ENCODE measurements around the gene DNAH14.

The DNAH14 gene

DNA sequence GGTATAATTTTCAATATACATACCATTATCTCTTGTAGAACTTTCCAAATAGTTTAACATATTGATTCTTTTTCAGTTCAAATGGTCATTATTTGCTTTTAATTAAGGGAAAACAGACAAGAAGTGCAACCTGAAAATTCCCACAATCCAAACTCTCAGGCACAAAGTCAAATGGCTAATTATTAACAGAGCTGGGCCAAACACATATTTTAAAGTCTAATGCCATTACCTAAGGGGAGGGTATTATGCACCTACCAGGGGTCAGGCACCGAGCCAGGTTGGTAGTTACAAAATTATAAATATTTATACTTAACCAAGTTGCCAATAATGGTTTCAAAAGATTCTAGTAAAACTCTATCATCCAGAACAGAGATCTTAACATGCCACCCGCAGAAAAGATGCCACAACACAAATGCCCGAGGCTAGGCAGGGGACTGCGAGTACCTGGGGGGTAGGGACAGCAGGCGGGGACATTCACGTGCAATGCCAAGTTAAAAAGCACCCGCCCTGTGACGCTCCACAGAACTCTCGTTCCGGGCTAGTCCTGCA lies 483.4 kb downstream of the DNAH14 start:
- no peak for DNase-seq

DNA sequence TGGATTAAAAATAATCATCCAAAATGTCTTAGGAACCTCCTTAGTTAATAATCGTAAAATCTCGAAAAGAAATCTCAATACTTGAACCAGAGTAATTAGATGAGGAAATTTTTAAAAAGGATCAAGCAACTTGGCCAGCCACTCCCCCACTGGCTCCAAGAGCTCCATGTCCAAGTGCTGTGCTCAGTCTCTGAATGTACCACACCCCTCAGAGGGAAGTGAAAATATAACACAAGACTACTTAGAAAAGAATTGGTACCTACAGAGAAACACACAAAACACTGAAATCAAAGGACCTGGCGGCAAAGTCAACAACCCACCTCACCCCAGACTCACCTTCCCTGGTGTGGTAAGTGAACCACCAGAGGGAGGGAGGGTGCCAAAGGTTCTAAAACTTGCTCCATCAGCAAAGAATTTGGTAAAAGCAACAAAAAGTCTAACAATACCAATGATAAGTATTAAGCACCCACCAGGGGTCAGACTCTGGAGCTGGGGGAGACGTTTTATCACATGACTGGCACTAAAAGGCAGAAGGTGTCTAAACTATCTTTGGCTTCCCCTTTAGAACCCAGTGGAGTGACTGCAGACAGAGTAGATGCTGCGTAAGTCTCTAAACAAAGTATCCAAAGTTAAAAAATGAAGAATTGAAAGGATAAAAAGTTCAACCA lies 484.4 kb downstream of the DNAH14 start:
- DNase-seq: no peak

DNA sequence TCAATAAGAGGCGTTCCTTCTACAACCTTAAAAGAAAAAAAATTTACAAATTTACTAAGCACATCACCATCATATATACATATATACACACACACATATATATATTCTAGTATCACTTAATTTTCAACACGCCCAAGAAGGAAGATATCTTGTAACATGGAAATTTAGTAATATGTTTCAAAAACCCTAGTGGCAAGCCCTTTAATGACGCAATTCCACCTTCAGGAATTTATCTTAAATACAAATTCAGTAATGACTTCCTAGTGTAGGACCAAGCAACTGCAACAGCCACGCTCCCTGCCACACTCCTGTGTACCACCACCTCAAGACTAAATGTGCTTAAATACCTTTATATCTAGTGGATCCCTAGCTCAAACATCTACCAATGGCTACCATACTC lies 485.8 kb downstream of the DNAH14 start:
- DNase-seq: no peak

DNA sequence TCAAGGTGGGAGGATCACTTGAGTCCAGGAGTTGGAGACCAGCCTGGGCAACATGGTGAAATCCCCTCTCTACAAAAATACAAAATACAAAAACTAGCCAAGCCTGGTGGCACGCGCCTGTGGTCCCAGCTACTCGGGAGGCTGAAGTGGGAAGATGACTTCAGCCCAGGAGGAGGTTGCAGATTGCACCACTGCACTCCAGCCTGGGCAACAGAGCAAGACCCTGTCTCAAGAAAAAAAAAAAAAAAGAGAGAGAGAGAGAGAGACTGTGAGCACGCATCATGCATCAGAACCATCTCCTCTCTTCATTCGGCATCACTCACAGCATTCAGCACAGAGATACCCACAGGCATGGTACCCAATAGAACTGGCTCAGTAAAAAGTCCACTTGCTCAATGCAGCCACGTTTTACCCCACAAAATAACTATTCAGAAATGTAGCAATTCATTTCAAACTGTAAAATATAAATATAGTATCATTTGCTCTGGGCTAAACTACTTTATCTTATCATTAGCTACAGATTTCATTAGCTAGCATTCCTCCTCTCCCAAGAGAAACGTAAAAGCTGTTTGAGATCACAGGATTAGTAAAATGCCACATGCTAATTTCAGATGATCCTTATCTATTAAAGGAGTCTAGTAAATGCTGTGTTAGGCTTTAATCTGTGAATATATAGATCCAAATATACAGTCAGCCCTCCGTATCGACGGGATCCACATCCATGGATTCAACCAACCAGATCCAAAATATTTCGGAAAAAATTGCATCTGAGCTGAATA lies 486.7 kb downstream of the DNAH14 start:
- DNase-seq: no peak

DNA sequence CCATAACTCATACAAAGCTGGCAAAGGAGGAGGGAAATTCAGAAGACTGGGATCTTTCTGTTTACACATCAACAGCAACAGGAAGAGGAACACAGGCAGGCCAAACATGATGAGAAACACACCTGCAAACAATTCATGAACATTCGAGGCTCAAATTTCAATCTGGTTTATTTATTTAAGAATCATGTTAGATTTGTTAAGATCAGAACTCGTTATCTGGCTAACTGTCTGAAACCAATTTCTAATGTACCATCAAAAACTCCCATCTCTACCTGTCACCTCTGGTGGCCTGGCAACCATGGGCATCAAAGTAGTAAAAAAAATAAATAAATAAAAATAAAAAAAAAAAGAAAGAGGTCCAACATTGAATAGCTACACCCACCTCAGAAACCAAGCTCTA lies 488.6 kb downstream of the DNAH14 start:
- no peak for DNase-seq

DNA sequence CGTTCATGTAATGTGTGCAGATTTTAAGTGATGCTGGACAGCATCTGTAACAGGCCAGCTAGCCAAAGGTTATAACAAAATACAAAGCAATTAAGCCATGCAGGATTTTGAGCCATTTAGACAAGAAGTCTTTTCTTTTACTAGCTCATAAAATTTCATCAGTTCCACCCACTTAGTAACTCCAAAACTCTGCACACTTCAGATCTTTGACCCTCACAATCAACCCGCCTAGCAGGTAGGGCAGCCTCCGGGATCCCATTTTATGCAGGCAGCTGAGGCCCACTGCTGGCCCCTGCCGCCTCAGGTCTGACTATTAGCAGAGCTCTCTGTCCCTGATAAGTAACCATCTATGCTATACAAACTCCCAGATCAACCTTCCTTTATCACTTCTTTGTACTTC lies 489.1 kb downstream of the DNAH14 start:
- DNase-seq: no peak

DNA sequence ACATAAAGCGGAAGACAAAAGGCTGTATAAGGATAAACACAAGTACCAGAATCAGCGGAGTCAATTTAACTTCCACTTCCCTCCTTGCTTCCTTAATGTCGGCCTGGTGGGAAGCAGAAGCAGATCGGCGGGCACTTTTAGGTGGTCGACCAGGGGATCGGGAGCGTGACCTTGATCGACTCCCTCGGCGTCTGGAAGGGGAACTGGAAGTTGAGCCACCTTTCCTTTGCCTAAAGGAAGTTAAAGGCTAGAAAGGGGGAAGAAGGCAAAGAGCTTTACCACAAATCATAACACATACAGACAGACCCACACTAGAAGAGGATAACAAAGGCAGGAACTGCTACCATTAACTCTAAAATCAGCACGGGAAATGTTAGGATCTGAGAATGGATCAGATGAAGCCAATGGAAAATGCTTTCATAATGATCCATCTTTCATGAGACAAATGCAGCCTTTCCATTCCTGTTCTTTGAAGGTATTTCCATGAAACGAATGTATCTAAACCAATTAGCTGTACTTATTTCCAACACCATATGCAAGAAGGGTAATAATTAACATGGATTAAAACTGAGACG lies 492.6 kb downstream of the DNAH14 start:
- no peak for DNase-seq

DNA sequence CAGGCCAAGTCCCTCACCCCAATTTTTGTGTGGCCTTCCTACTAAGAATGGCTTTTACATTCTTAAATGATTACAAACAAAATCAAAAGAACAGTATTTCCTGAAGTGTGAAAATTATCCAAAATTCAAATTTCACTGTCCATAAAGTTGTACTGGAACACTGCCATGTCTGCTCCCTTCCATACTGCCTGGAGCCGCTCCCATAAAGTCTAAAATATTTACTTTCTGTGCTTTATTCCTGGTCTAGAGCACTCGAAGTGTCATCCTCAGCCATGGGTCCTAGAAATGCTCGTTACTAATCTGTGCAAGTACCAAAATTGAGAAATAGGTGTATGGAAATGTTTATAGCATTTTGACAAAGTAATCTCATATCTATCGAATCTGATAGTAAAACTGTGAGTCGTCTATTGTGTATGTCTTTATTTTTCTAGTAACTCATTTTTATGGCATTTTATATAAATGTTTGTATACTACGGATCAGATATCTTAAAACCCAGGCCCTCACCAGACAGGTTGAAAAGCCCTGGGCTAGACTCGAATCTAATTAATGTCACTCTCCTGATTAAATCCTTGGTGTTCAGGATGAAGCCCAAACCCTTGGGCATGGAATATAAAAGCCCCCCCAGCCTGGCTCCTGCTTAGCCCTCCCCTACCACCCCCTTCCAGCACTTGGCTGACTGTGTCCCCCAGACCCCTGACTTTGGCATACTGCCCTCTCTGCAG lies 493.5 kb downstream of the DNAH14 start:
- DNase-seq: no peak

DNA sequence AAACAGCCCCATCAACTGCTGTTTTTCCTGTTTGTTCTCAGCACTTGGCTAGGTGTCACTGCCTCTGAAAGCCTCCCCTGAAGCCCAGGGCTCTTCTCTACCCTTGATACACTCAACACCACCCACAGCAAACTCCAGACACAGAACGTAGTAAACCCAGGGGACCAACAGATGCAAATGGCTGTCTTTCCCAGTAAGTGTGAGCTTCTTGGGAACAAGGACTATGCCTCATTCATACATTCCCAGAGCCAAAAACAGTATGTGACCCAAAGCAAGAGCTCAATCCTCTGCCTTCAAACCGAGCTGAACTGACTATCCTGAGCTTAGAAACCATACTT lies 494.0 kb downstream of the DNAH14 start:
- DNase-seq: no peak

DNA sequence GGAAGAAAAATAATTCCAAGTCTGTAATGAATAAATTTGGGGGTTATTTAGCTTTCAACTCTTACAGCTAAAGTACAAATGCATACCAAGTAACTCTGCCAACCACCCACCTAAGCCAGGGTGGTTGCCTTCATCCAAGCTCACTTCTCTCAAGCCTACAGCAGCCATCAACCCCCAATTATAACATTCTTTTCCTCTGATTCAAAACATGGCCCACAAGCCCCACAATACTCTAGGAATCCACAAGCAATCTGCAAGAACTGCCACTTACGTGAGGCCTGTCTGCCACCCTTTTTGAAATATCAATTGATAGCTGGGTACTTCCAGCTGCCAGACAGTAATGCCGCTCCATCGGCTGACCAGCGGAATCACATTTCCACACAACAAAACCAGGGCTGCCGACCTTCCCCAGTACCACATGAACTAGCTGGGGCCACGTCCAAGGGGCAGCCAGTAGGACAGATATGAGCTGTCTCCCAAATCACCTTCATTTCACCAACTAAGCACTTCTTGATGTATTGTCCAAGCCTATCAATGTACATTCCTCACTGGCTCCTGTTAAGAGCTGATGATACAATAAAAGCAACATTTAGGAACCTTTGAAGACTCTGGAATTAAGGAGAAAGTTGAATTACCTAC lies 495.2 kb downstream of the DNAH14 start:
- DNase-seq: no peak

DNA sequence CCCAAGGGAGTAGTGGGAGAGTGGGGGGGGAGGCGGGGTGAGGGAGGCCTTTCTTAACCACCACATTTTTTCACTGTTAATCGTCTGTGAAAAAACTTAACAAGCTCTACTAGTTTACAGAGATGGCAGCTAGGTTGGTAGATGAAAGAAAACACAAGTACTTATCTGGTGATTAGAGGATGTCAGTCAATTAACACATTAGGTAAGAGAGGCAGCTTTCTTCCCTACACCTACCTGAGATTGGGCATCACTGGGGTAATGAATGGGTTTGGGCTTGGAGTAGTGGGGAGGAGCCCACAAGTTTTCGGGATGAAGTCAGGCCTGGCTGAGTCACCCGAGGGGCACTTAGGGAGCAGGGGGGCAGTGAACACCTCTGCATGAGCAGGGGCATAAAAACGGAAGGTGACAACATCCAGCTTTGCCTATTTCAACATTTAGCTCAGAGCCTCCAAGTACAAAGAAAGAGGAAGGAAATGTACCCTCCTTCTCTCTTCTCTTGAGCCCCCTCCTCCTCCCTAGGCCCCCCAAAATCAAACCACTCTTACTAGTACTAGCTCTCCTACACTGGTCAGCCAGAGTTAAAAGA lies 495.8 kb downstream of the DNAH14 start:
- DNase-seq: no peak

DNA sequence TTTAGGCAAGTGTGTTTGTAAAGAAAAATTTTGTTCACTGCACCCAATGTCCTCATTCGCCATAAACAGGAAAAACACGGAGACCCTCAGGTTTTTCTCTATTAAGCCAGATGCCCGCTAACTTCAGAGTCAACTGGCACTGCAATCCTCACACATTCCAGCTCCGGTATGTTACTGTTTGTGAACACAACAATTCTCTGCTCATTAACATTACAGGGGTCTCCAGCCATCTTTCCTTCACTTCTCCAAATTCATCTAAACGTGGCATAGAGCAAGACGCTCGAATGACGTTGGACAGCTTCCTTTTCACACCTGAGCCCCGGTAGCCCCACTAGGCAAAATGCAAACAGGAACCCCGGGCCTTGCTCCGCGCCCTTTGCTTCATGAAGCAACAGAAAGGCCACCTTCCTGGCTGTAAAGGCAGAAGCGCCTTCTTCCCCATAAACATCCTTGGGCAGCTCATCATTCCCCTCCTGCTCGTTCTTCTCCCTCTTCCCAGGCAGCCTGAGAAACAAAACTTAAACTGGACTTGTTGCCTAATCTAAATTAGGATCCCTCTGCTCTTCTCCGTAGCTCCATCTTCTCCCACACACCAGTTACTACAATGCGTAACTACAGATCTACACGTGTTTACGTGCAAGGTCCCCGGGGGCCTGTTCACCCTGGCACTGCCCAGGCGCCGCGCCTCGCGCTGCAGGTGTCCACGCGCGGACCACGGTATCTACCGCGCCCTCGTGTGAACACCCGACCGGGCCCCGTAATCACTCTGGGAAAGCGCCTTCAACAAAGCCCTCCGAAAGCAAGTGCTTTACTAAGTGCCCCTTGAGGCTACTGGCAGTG lies 497.1 kb downstream of the DNAH14 start:
- no peak for DNase-seq

DNA sequence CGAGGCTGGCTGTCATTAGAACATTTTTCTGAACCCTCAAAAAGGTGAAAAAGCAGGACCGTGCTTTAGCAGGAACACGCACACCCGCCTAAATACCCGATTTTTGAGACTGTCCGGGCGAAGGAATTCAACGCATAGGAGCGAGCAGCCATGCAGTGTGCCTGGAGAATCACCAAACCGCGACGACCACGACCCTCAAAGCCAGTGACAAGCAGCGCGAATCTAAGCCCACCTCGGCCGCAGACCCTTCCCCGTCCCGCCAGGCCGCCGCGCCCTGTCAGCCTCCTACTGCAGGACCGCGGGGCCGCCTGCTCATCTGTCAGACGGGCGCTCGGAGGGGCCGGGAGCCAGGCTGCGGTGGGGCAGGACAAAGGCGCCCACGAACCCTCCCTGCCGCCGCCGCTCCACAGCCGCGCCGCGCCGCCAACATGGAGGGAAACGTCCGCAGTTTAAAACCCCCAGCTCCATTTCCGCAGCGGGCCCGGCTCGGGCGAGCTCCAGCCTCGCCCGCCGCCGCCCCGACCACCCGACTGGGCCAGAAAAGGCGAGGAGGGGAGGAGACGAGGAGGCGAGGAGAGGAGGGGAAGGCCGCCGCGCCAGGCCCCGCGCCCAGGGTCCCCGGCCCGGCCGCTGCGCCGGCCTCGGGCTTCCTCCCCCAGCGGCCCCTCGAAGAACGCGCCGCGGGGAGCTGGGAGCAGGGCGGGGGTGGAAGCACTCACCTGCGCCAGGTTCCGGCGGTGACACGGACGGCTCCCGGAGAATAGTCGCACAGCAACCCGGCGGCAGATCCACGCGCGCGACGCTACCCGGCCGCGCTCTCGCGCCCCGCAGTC lies 498.0 kb downstream of the DNAH14 start, which contains the start of gene LBR:
LBR (minus strand) TSS at position 804 of the 833 bp plus-strand sequence. CDS start 3,963 bp downstream, outside the sequence.
- no peak for DNase-seq

DNA sequence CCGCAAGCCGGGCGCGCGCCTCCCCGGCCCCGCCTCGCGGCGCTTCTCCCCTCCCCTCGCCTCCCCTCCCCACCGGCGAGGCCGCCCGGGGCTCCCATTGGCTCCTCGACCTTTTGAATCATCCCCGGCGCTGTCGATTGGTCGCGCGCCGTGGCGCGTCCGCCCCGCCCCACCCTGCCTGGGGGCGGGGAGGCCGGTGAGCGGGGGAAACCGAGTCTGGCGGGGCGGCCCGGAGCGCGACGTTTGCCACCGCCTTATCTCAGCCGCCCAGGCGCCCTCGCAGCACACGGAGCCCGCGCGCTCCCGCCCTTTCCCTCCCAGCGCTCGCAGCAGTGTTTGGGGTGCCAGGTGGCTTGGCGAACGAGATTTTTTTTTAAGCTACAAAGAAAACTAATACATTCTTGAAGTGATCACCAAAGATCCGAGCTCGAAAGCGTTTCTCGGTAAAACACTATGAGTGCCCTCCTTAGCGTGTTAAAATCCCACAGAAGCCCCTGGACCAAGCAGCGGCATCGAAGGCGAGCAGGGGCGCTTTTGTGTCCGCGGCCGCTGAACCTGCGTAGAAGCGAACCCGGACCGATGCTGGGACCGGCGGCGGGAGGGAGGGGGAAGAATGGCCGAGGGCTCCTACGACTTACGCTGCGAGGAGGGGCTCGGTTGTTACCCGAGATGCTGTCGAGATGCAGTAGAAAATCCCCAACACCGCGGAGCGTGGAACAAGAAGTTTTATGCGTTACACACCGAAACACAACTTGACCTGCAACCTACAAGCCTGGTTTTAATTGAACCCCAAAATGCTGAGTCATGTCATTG lies 498.8 kb downstream of the DNAH14 start:
- DNase-seq: no peak

DNA sequence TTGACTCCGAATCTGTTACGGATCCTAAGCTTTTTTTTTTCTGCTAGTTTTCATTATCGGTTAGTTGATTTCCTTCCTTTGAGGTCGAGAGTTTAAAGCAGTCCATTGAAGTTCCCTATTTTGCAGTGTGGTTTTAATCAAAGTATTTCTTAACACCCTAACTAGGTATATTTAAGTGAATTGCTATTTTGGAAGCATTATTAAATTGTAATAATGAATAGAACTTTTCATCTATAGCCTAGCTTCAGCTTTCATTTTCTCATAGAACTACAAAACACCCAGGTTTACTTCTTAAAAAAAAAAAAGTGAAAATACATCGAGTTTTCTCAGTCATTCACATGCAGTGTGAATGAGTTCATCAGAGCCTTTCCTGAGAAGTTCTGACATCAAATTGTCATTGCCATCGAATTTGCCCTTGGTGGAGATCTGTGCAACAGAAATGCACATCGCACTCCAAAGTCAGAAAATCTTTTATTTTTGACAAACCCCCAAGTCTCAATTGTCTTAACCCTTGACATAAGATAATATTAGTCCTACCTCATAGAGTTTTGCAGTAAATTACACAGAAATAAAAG lies 499.5 kb downstream of the DNAH14 start:
- DNase-seq: no peak

DNA sequence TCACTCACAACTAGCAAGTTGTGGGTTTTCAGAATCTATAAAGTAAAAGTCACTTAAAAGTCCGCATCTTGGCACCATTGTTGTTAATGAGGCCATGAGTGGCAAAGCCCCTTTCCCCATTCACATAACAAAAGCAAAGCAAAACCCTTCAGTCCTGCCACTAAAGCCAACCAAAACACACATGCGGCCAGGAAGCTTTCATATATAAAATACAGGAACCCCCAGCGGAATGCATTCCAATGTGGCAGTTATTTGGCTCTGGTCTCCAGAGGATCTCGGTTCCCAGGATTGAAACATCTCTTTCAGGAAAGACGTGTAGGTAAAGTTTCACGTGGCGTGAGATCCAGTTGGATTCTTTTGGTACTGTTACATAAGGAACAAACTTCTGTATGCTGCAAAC lies 500.8 kb downstream of the DNAH14 start:
- DNase-seq: no peak

DNA sequence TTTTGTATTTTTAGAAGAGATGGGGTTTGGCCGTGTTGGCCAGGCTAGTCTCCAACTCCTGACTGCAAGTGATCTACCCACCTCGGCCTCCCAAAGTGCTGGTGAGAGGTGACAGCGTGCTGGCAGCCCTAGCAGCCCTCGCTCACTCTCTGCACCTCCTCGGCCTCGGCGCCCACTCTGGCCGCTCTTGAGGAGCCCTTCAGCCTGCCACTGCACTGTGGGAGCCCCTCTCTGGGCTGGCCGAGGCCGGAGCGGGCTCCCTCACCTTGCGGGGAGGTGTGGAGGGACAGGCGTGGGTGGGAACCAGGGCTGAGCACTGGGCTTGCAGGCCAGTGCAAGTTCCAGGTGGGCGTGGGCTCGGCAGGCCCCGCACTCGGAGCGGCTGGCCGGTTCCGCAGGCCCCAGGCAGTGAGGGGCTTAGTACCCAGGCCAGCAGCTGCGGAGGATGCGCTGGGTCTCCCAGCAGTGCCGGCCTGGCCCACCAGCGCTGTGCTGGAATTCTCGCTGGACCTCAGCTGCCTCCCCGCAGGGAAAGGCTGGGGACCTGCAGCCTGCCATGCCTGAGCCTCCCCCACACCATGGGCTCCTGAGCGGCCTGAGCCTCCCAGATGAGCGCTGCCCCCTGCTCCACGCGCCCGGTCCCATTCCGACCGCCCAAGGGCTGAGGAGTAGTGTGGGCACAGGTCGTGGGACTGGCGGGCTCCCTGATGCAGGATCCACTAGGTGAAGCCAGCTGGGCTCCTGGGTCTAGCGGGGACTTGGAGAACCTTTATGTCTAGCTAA lies 501.8 kb downstream of the DNAH14 start:
- DNase-seq: no peak

DNA sequence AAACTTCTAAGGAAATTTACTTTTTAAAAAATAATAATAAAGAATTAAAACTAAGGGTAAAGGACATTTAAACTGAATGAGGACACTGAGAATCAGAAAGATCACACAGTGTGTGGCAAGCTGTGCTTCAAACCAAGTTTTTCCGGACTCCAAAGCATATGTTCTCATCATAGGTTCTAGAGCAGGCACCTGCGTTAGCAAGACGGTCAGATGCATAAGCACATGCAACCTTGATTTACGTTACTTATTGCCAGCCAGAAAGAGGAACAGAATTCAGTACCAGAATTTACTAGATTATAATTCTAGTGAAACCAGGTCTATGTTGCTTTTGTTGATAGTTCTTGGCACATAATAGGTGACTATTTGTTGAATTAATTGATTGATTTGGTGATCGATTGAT lies 504.6 kb downstream of the DNAH14 start:
- DNase-seq: no peak
